H54 (cell line): ENCODE results near the gene CRYGN.

Source experiments
- DNase-seq: peaks from one replicate; pipeline ENCODE4 v3.0.0; 2011; ENCODE audit warnings: low spot score, mixed read lengths; ENCODE audit not compliant: insufficient read length
- FAIRE-seq: peaks from 3 replicates; lab custom pipeline; 2011; peaks lifted over from hg19 to GRCh38; lab: Jason Lieb, UNC
- POLR2A ChIP-seq: IDR thresholded peaks from 2 replicates; pipeline ENCODE4 v1.6.1; 2011; ENCODE audit warnings: low read depth, mild to moderate bottlenecking, low read length

Gene CRYGN

GRCh38 chr7:151438864-151439601, 908 bp downstream of the CRYGN start:
- TF ChIP-seq POLR2A = no peak
- FAIRE-seq (no peak), DNase-seq (no peak)

GRCh38 chr7:151437866-151438516, 1.9 kb downstream of the CRYGN start:
- no peak for DNase-seq
- FAIRE-seq = no peak
- no peak for TF ChIP-seq POLR2A

GRCh38 chr7:151437159-151437553, 2.8 kb downstream of the CRYGN start:
- FAIRE-seq (no peak), DNase-seq (no peak)
- no peak for TF ChIP-seq POLR2A

- no peak for TF ChIP-seq POLR2A
- no peak for FAIRE-seq
- no peak for DNase-seq
These were observed 3.3 kb downstream of the CRYGN start for GRCh38 chr7:151436446-151437158.

- TF ChIP-seq POLR2A = no peak
- no peak for FAIRE-seq
- no peak for DNase-seq
These were observed 4.0 kb downstream of the CRYGN start for GRCh38 chr7:151435971-151436370.

GRCh38 chr7:151435103-151435916, 4.6 kb downstream of the CRYGN start:
- no peak for FAIRE-seq
- TF ChIP-seq POLR2A = no peak
- no peak for DNase-seq

- TF ChIP-seq POLR2A = no peak
- FAIRE-seq (no peak), DNase-seq (no peak)
These were observed 5.4 kb downstream of the CRYGN start for GRCh38 chr7:151434549-151434948.

- no peak for FAIRE-seq
- DNase-seq = no peak
- no peak for TF ChIP-seq POLR2A
These were observed 6.1 kb downstream of the CRYGN start for GRCh38 chr7:151433721-151434400.

- FAIRE-seq (no peak), DNase-seq (no peak)
- TF ChIP-seq POLR2A = no peak
These were observed 7.1 kb downstream of the CRYGN start for GRCh38 chr7:151432658-151433521.

GRCh38 chr7:151431768-151432311, 8.1 kb downstream of the CRYGN start:
- FAIRE-seq = no peak
- no peak for TF ChIP-seq POLR2A
- no peak for DNase-seq

- no peak for FAIRE-seq
- TF ChIP-seq POLR2A = no peak
These were observed 8.6 kb downstream of the CRYGN start for GRCh38 chr7:151431281-151431767.

GRCh38 chr7:151430391-151431205, 9.3 kb downstream of the CRYGN start:
- FAIRE-seq (no peak), DNase-seq (no peak)
- TF ChIP-seq POLR2A = no peak

More at GRCh38 chr7:151431281-151431767, 8.6 kb downstream of the CRYGN start:
- no peak for DNase-seq
